ENCODE data around the gene CD74.
A peak's percentile ranks its signal among the peaks of the same experiment; 100 is the strongest.

CD74 gene

DNA sequence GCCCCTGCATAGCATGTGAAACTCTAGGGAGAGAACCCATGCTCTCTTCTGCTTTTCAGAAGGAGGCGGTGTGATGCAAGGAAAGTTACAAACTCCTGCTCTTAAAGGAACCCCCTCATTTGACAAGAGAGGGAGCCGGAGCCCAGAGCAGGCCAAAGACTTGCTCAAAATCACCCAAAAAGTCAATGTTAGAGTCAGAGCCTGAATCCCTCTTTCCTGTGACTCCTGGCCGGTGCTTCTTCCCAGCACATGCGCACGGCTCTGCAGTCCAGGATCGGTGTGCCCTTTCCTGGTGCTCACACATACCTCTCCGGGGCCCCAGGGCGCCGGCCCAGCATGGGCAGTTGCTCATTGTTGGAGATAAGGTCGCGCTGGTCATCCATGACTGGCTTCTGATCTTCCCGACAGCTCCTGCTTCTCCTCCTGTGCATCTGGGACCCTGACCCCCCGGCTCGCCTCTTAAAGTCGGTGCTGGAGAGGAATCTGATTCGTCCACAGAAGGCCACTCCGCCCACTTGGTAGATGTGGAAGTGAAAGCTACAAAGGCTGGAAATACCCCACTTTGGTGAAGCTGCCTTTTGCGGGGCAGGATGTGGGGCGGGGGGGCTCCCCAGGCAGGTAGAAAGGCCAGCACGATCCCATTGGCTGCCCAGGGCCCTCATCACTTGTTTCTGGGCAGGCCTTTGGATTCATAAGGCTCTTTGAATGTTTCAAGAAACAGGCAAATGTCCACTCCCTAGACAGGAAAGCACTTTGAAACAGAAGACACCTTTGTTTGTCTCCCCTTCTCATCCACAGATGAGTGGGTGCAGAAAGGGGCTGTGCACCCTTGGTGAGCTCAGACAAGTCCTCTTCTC lies at the start of gene CD74:
Gene CD74, minus strand, starts transcription at position 592 of the 857 bp plus-strand sequence. Its CDS starts 161 bp downstream, at position 431.
- H3K4me3 ChIP-seq: peak within 1 kb of the TSS; percentile 68
- H3K27ac ChIP-seq: peak within 1 kb of the TSS; percentile 58 to 89
- DNase-seq (ENCODE audit: low spot score): peak; percentile 85
- no peak for TF ChIP-seq CTCF (IDR thresholded peaks at IDR 0.05)

GRCh38 chr5:150461231-150461630 lies 48.5 kb upstream of the CD74 start:
- TF ChIP-seq CTCF (IDR thresholded peaks at IDR 0.05): no peak
- DNase-seq (ENCODE audit: low spot score): no peak
- Histone ChIP-seq H3K4me3 (no peak overlapping the region), H3K27ac (no peak overlapping the region)

DNA sequence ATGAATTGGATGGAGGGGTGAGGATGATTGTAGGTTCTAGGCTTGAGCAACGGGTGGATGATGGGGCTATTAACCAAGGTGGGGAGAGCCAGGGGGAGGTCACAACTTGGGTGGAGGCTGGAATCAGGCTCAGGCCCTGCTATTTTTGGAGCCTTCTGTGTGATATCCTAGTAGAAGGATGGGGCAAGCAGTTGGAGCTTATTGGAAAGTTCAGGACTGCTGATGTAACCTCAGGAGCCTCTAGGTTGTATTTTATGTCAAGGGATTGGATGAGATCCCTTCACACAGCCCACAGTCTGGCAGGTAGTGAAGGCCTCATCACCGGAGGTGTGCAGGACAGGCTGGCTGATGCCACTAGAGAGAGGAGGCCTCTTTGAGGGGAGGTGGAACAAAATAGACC lies 48.1 kb upstream of the CD74 start:
- DNase-seq (ENCODE audit: low spot score): no peak
- no peak for TF ChIP-seq CTCF (IDR thresholded peaks at IDR 0.05)
- no peak overlapping the region for H3K27ac ChIP-seq

GRCh38 chr5:150458802-150459557 lies 46.3 kb upstream of the CD74 start:
- Histone ChIP-seq H3K27ac (peak overlapping the region in 1 of 2 donors; percentile 27), H3K4me3 (peak overlapping the region; percentile 56)
- TF ChIP-seq CTCF (IDR thresholded peaks at IDR 0.05): peak; percentile 95
- DNase-seq (ENCODE audit: low spot score): no peak

More for the DNA sequence above, 48.1 kb upstream of the CD74 start:
- no peak overlapping the region for H3K4me3 ChIP-seq

- TF ChIP-seq CTCF (IDR thresholded peaks at IDR 0.05): no peak
- DNase-seq (ENCODE audit: low spot score): no peak
- Histone ChIP-seq H3K27ac (no peak overlapping the region), H3K4me3 (no peak overlapping the region)
Observed at GRCh38 chr5:150457562-150458240, 45.0 kb upstream of the CD74 start.

GRCh38 chr5:150457121-150457520 lies 44.4 kb upstream of the CD74 start:
- Histone ChIP-seq H3K27ac (no peak overlapping the region), H3K4me3 (no peak overlapping the region)
- no peak for TF ChIP-seq CTCF (IDR thresholded peaks at IDR 0.05)
- no peak for DNase-seq (ENCODE audit: low spot score)
